ENCODE measurements around the gene OR2M5. TPM values are rescaled to one million over a fixed set of nuclear protein-coding genes. Genes with fewer than 3 reads are reported as not detected.

Gene OR2M5
- polyA plus RNA-seq, 1 donor from 2014 or later, result not detected

- H3K9ac ChIP-seq (ENCODE audit: low read length), result no peak overlapping the region
- no peak overlapping the region for H2AFZ ChIP-seq (ENCODE audit: low read depth, low read length)
- H3K9me2 ChIP-seq (ENCODE audit: insufficient read depth, low read length), result no peaks in the 10 kb centered on the region
- TF ChIP-seq TAF1 (IDR thresholded peaks at IDR 0.05; ENCODE audit: low read depth), result no peak
- TF ChIP-seq SMC3 (conservative IDR thresholded peaks at IDR 0.05; ENCODE audit: poor library complexity), result no peak
- TF ChIP-seq MXI1 (conservative IDR thresholded peaks at IDR 0.05; ENCODE audit: poor library complexity, severe bottlenecking), result no peak
- no peaks in the 10 kb centered on the region for H3K9me3 ChIP-seq (ENCODE audit: low read length)
- H3K4me3 ChIP-seq (ENCODE audit: low read length), result no peak overlapping the region
- no peaks in the 10 kb centered on the region for H3K79me2 ChIP-seq (replicated peaks; ENCODE audit: insufficient read depth, low read length)
- H3K27me3 ChIP-seq (ENCODE audit: insufficient read depth, low read depth, low read length), result no peaks in the 10 kb centered on the region
- no peaks in the 10 kb centered on the region for H4K20me1 ChIP-seq (ENCODE audit: insufficient read depth)
- no peaks in the 10 kb centered on the region for H3K36me3 ChIP-seq (ENCODE audit: insufficient read depth, low read length)
- H3K4me2 ChIP-seq (ENCODE audit: low read length), result no peak overlapping the region
- H3F3A ChIP-seq (ENCODE audit: insufficient read depth, low read length, poor library complexity, severe bottlenecking), result no peaks in the 10 kb centered on the region
- H3K27ac ChIP-seq (ENCODE audit: low read length), result no peak overlapping the region
These were observed 30.1 kb upstream of the OR2M5 start for GRCh38 chr1:248114890-248115289.

GRCh38 chr1:248127653-248128052 lies 17.3 kb upstream of the OR2M5 start:
- Histone ChIP-seq H3K9me3 (ENCODE audit: low read length) (peaks cover 12% of the 10 kb centered on the region), H4K20me1 (ENCODE audit: insufficient read depth) (no peaks in the 10 kb centered on the region)
- no peak for TF ChIP-seq MXI1 (conservative IDR thresholded peaks at IDR 0.05; ENCODE audit: poor library complexity, severe bottlenecking)
- no peak for TF ChIP-seq RAD21 (conservative IDR thresholded peaks at IDR 0.05)
- TF ChIP-seq POLR2AphosphoS5 (IDR thresholded peaks at IDR 0.05), result no peak
- no peak for TF ChIP-seq TAF1 (IDR thresholded peaks at IDR 0.05; ENCODE audit: low read depth)
- no peak for TF ChIP-seq REST (IDR thresholded peaks at IDR 0.05; ENCODE audit: borderline replicate concordance)
- no peak for TF ChIP-seq EZH2 (IDR thresholded peaks at IDR 0.05; ENCODE audit: borderline replicate concordance, insufficient read depth, low read length, poor library complexity, severe bottlenecking)
- TF ChIP-seq CTCF (IDR thresholded peaks at IDR 0.05; ENCODE audit: poor library complexity, severe bottlenecking), result no peak
- TF ChIP-seq SMC3 (conservative IDR thresholded peaks at IDR 0.05; ENCODE audit: poor library complexity), result no peak
- no peak for TF ChIP-seq EP300 (conservative IDR thresholded peaks at IDR 0.05; ENCODE audit: poor library complexity, severe bottlenecking)

GRCh38 chr1:248136811-248137210 lies 8.1 kb upstream of the OR2M5 start:
- no peak overlapping the region for H3K27ac ChIP-seq (ENCODE audit: low read length)
- no peaks in the 10 kb centered on the region for H3K9me2 ChIP-seq (ENCODE audit: insufficient read depth, low read length)
- TF ChIP-seq EP300 (conservative IDR thresholded peaks at IDR 0.05; ENCODE audit: poor library complexity, severe bottlenecking), result no peak
- TF ChIP-seq CTCF (IDR thresholded peaks at IDR 0.05; ENCODE audit: poor library complexity, severe bottlenecking), result no peak
- TF ChIP-seq POLR2AphosphoS5 (IDR thresholded peaks at IDR 0.05), result no peak
- no peak for TF ChIP-seq MXI1 (conservative IDR thresholded peaks at IDR 0.05; ENCODE audit: poor library complexity, severe bottlenecking)
- no peak for TF ChIP-seq SMC3 (conservative IDR thresholded peaks at IDR 0.05; ENCODE audit: poor library complexity)
- no peak for TF ChIP-seq REST (IDR thresholded peaks at IDR 0.05; ENCODE audit: borderline replicate concordance)
- TF ChIP-seq TAF1 (IDR thresholded peaks at IDR 0.05; ENCODE audit: low read depth), result no peak
- TF ChIP-seq EZH2 (IDR thresholded peaks at IDR 0.05; ENCODE audit: borderline replicate concordance, insufficient read depth, low read length, poor library complexity, severe bottlenecking), result no peak
- H3K36me3 ChIP-seq (ENCODE audit: insufficient read depth, low read length), result no peaks in the 10 kb centered on the region
- no peaks in the 10 kb centered on the region for H4K20me1 ChIP-seq (ENCODE audit: insufficient read depth)
- H3K9me3 ChIP-seq (ENCODE audit: low read length), result no peaks in the 10 kb centered on the region
- H2AFZ ChIP-seq (ENCODE audit: low read depth, low read length), result no peak overlapping the region
- H3F3A ChIP-seq (ENCODE audit: insufficient read depth, low read length, poor library complexity, severe bottlenecking), result no peaks in the 10 kb centered on the region
- no peak overlapping the region for H3K4me2 ChIP-seq (ENCODE audit: low read length)
- H3K79me2 ChIP-seq (replicated peaks; ENCODE audit: insufficient read depth, low read length), result no peaks in the 10 kb centered on the region
- H3K27me3 ChIP-seq (ENCODE audit: insufficient read depth, low read depth, low read length), result no peaks in the 10 kb centered on the region
- no peak overlapping the region for H3K4me3 ChIP-seq (ENCODE audit: low read length)
- no peak overlapping the region for H3K9ac ChIP-seq (ENCODE audit: low read length)

More at GRCh38 chr1:248127653-248128052, 17.3 kb upstream of the OR2M5 start:
- H3K79me2 ChIP-seq (replicated peaks; ENCODE audit: insufficient read depth, low read length), result no peaks in the 10 kb centered on the region
- no peak overlapping the region for H2AFZ ChIP-seq (ENCODE audit: low read depth, low read length)
- no peak overlapping the region for H3K27ac ChIP-seq (ENCODE audit: low read length)
- H3K27me3 ChIP-seq (ENCODE audit: insufficient read depth, low read depth, low read length), result no peaks in the 10 kb centered on the region
- H3K9ac ChIP-seq (ENCODE audit: low read length), result no peak overlapping the region
- no peaks in the 10 kb centered on the region for H3F3A ChIP-seq (ENCODE audit: insufficient read depth, low read length, poor library complexity, severe bottlenecking)
- no peak overlapping the region for H3K4me2 ChIP-seq (ENCODE audit: low read length)
- no peaks in the 10 kb centered on the region for H3K36me3 ChIP-seq (ENCODE audit: insufficient read depth, low read length)
- H3K4me3 ChIP-seq (ENCODE audit: low read length), result no peak overlapping the region
- H3K9me2 ChIP-seq (ENCODE audit: insufficient read depth, low read length), result no peaks in the 10 kb centered on the region

All from neural cell (in vitro differentiated cells).